Parathyroid adenoma (tissue), 2 donors: ENCODE data around the gene NCEH1.
A peak's percentile ranks its signal among the peaks of the same experiment; 100 is the strongest.
"Not testable (repeated sequence)": the region's sequence is repeated elsewhere in the genome, so short reads cannot be mapped to it uniquely, and the experiment has no call there.

Experiments used
- H2AFZ ChIP-seq: fragments of 300-600 bp; sonication (generic); one replicate; pipeline ENCODE4 v1.7.0; 2017; ENCODE audit warnings: antibody characterized with exemption, mild to moderate bottlenecking
- H3K27ac ChIP-seq: fragments of 300-600 bp; sonication (generic); one replicate; pipeline ENCODE4 v1.7.0; 2017
- H3K27me3 ChIP-seq: fragments of 300-600 bp; sonication (generic); one replicate; pipeline ENCODE4 v1.7.0; 2017; ENCODE audit warnings: low read length; ENCODE audit not compliant: control insufficient read depth, insufficient read depth
- H3K36me3 ChIP-seq: fragments of 300-600 bp; sonication (generic); one replicate; pipeline ENCODE4 v1.7.0; 2017; ENCODE audit warnings: low read length; ENCODE audit not compliant: control insufficient read depth, insufficient read depth
- H3K4me1 ChIP-seq: fragments of 300-600 bp; sonication (generic); one replicate; pipeline ENCODE4 v1.7.0; 2017; ENCODE audit warnings: control low read depth
- H3K4me2 ChIP-seq: fragments of 300-600 bp; sonication (generic); one replicate; pipeline ENCODE4 v1.7.0; 2017; ENCODE audit warnings: low read length
- H3K4me3 ChIP-seq: fragments of 300-600 bp; sonication (generic); one replicate; pipeline ENCODE4 v1.7.0; 2017; ENCODE audit warnings: low read depth, low read length
- H3K79me2 ChIP-seq: fragments of 300-600 bp; sonication (generic); one replicate; pipeline ENCODE4 v1.7.0; 2017; ENCODE audit warnings: control low read depth
- H3K9ac ChIP-seq: fragments of 300-600 bp; sonication (generic); one replicate; pipeline ENCODE4 v1.7.0; 2017; ENCODE audit warnings: mild to moderate bottlenecking
- H3K9me3 ChIP-seq: fragments of 300-600 bp; sonication (generic); one replicate; pipeline ENCODE4 v1.7.0; 2017; ENCODE audit warnings: low read length; ENCODE audit not compliant: control insufficient read depth
- TF ChIP-seq, protein P1 (sequence below): fragments of 300-600 bp; sonication (generic); IDR thresholded peaks from one replicate; pipeline ENCODE4 v1.7.0; 2017; ENCODE audit warnings: antibody characterized with exemption, mild to moderate bottlenecking
- donor health status: primary hyperparathyroidism.

Gene NCEH1

DNA sequence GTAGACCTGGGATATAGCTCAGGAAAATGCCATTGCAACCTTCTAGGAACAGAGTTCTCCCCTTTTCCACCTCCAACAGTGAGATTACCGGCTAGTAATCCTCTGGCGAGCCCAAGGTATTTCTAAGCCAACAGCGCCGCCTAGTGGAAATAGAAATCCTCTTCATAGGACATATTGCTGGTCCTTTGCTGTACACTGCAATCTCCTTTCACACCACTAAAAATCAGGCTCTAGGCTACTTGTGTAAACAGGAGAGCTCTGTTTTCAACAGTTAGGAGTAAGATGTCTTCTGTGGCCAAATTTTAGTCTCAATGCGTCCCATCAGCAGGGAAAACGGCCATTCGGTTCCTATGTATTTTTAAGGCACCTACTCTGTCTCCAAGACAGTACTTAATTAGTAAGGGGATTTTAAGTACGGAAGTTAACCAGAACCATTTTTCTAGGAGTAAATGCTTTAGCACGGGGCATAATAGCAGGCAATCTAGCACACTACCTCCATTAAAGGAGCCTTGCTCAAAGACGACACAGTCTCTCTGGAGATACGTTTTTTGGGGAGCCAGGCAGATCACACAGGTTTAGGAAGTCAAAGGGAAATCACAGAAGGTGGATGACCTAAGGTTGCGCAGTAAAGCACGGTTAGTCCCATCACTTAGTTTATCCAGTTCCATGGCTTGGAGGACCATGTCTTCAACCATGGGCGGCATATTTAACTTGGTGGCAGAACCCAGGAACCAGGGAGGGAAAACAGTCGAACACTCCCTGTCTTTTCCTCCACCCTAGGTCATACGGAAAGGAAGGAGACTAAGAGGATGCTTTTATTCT, 43.8 kb downstream of the NCEH1 start:
- Histone ChIP-seq H3K36me3 (no peaks in the 10 kb centered on the region), H3K4me1 (peaks cover 3% of the 10 kb centered on the region), H3K4me2 (peak overlapping the region; percentile 46), H3K27me3 (no peaks in the 10 kb centered on the region), H3K79me2 (no peaks in the 10 kb centered on the region), H3K9me3 (no peaks in the 10 kb centered on the region), H3K27ac (peak overlapping the region; percentile 55), H3K4me3 (peak overlapping the region; percentile 25), H3K9ac (no peak overlapping the region), H2AFZ (peak overlapping the region; percentile 50)
- TF ChIP-seq, protein P1, sequence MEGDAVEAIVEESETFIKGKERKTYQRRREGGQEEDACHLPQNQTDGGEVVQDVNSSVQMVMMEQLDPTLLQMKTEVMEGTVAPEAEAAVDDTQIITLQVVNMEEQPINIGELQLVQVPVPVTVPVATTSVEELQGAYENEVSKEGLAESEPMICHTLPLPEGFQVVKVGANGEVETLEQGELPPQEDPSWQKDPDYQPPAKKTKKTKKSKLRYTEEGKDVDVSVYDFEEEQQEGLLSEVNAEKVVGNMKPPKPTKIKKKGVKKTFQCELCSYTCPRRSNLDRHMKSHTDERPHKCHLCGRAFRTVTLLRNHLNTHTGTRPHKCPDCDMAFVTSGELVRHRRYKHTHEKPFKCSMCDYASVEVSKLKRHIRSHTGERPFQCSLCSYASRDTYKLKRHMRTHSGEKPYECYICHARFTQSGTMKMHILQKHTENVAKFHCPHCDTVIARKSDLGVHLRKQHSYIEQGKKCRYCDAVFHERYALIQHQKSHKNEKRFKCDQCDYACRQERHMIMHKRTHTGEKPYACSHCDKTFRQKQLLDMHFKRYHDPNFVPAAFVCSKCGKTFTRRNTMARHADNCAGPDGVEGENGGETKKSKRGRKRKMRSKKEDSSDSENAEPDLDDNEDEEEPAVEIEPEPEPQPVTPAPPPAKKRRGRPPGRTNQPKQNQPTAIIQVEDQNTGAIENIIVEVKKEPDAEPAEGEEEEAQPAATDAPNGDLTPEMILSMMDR: peak; percentile 91

DNA sequence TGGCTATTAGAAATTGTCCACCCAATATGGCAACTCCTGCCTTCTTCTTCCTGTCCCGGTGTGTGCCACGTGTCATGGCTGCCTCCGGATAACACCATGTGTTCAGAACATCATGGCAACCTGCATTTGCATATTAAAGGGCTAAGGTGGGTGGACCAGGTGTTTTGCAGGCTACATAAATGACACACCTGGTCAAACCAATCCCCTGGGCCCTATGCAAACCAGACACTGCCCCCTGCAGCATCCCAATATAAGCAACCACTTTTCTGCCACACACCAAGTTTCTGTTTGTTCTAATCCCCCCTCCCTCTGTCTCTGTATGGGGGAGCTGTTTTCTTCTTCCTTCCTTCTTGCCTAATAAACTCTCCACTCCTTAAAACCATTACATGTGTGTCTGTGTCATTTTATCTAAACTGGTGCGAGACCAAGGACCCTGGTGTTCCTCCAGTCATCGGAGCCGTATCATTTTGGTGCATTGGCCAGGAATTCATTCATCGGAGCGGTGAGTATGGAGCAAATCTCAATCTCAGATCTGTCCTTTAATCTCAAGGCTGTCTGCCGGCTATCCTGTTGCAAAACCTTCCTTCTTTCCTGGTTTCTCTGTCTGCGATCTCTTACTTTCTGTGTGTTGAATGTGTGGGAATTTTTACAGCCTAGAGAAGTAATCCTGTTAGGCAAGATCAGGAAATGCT, 44.5 kb downstream of the NCEH1 start:
- Histone ChIP-seq H3K27me3 (no peaks in the 10 kb centered on the region), H3K4me1 (peaks cover 3% of the 10 kb centered on the region), H3K27ac (peak overlapping the region; percentile 55), H2AFZ (peak overlapping the region; percentile 50), H3K9ac (no peak overlapping the region), H3K4me2 (peak overlapping the region; percentile 46), H3K79me2 (no peaks in the 10 kb centered on the region), H3K36me3 (no peaks in the 10 kb centered on the region), H3K4me3 (peak overlapping the region; percentile 25), H3K9me3 (no peaks in the 10 kb centered on the region)
- TF ChIP-seq, protein P1: peak; percentile 34

DNA sequence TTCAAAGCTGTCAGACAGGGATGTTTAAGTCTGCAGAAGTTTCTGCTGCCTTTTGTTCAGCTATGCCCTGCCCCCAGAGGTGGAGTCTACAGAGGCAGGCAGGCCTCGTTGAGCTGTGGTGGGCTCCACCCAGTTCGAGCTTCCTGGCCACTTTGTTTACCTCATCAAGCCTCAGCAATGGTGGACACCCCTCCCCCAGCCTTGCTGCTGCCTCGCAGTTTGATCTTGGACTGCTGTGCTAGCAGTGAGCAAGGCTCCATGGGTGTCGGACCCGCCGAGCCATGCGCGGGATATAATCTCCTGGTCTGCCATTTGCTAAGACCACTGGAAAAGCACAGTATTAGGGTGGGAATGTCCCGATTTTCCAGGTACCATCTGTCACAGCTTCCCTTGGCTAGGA, 45.4 kb downstream of the NCEH1 start:
- H3K4me1 ChIP-seq, H2AFZ ChIP-seq, H3K27ac ChIP-seq, H3K4me3 ChIP-seq, H3K27me3 ChIP-seq, H3K4me2 ChIP-seq, H3K9ac ChIP-seq, H3K9me3 ChIP-seq, H3K79me2 ChIP-seq, H3K36me3 ChIP-seq: not testable (repeated sequence)

DNA sequence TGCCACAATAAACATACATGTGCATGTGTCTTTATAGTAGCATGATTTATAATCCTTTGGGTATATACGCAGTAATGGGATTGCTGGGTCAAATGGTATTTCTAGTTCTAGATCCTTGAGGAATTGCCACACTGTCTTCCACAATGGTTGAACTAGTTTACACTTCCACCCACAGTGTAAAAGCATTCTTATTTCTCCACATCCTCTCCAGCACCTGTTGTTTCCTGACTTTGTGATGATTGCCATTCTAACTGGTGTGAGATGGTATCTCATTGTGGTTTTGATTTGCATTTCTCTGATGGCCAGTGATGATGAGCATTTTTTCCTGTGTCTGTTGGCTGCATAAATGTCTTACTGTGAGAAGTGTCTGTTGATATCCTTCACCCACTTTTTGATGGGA, 50.4 kb downstream of the NCEH1 start:
- H3K9me3 ChIP-seq, H3K27me3 ChIP-seq, H3K4me2 ChIP-seq, H3K79me2 ChIP-seq, H3K27ac ChIP-seq, H3K4me3 ChIP-seq, H3K36me3 ChIP-seq, H2AFZ ChIP-seq, H3K9ac ChIP-seq: not testable (repeated sequence)
- peaks cover 14% of the 10 kb centered on the region for H3K4me1 ChIP-seq

DNA sequence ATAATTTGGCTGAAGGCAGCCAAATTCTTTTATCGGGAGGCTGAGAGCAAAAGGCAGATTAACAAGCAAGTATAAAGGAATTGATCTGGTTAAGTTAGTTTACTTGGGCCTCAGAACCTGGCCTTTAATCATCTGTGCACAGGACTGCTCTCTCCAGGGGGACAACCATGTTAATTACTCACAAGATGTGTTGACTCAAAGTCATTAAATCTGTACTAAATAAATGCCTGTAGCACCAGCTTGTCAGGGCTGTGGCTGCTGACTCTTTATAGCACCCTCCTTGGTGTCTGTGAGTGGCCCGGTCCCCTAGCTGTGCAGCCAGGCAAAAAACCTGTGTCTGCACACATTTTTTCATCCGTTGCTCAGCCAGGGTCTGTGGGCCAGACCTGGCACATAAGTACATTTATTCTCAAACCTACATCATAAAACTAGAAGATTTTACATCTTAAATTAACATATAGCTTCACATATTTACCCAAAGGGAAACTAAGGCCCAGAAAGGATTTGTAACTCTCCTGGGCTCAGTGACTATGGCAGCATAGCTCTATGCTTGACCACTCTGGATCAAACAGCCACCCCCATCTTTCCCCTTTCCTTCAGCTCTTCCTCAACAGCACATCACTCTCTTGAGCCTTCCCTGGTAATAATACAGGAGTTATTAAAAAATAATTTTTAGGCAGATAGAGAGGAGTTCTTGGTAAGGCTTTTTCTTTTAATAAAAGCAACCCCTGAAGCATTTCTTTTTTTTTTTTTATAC, 51.4 kb downstream of the NCEH1 start:
- H3K79me2 ChIP-seq: peaks cover 3% of the 10 kb centered on the region
- no peaks in the 10 kb centered on the region for H3K36me3 ChIP-seq
- H3K4me3 ChIP-seq: no peak overlapping the region
- H2AFZ ChIP-seq: no peak overlapping the region
- no peak overlapping the region for H3K4me2 ChIP-seq
- H3K4me1 ChIP-seq: peaks cover 14% of the 10 kb centered on the region
- no peak overlapping the region for H3K9ac ChIP-seq
- H3K27ac ChIP-seq: peak overlapping the region; percentile 1
- TF ChIP-seq, protein P1: no peak
- H3K27me3 ChIP-seq: no peaks in the 10 kb centered on the region
- H3K9me3 ChIP-seq: no peaks in the 10 kb centered on the region
